Cardiac fibroblast (primary cell): Measurements from ENCODE around the gene SHC1.

Experiments used
- DNase-seq, 2 donors: peaks; one replicate each; pipeline versions ENCODE4 v3.0.0 to v3.0.0-alpha.2; 2010; ENCODE audit warnings: low read depth in 2 of 2
- H3K4me3 ChIP-seq, 2 donors: replicated peaks in 1 of 2; 1 replicate in 1 of 2; 2 replicates in 1 of 2; pipeline ENCODE4 v1.5.1; 2011; ENCODE audit warnings: low read depth in 2 of 2, low read length in 2 of 2, mild to moderate bottlenecking in 2 of 2, moderate library complexity in 1 of 2
- CTCF ChIP-seq: IDR thresholded peaks from one replicate; pipeline ENCODE4 v1.5.1; 2011; ENCODE audit warnings: low read depth, mild to moderate bottlenecking, low read length, inconsistent platforms

The SHC1 gene

GRCh38 chr1:155011437-155012025, 41.0 kb upstream of the SHC1 start:
- no peak overlapping the region for H3K4me3 ChIP-seq
- no peak for DNase-seq
- TF ChIP-seq CTCF, result no peak

- no peak overlapping the region for H3K4me3 ChIP-seq
- no peak for TF ChIP-seq CTCF
Observed at GRCh38 chr1:155011004-155011416, 40.5 kb upstream of the SHC1 start.

GRCh38 chr1:155010211-155010918, 39.8 kb upstream of the SHC1 start:
- no peak overlapping the region for H3K4me3 ChIP-seq
- no peak for TF ChIP-seq CTCF
- no peak for DNase-seq

More at GRCh38 chr1:155011004-155011416, 40.5 kb upstream of the SHC1 start:
- no peak for DNase-seq

GRCh38 chr1:155009742-155010141, 39.2 kb upstream of the SHC1 start:
- TF ChIP-seq CTCF, result no peak
- DNase-seq, result no peak
- H3K4me3 ChIP-seq, result no peak overlapping the region

GRCh38 chr1:155009221-155009711, 38.7 kb upstream of the SHC1 start:
- H3K4me3 ChIP-seq, result no peak overlapping the region
- no peak for TF ChIP-seq CTCF
- no peak for DNase-seq

GRCh38 chr1:155008015-155008941, 37.7 kb upstream of the SHC1 start:
- no peak for TF ChIP-seq CTCF
- no peak overlapping the region for H3K4me3 ChIP-seq
- DNase-seq, result no peak
